ENCODE data around the gene MAN1C1.

GRCh38 chr1:25573591-25573930 is 43.0 kb upstream of the MAN1C1 start:
- TF ChIP-seq REST (IDR thresholded peaks at IDR 0.05; ENCODE audit: borderline replicate concordance) (no peak), SMC3 (conservative IDR thresholded peaks at IDR 0.05; ENCODE audit: poor library complexity) (no peak), POLR2AphosphoS5 (IDR thresholded peaks at IDR 0.05) (no peak), MXI1 (conservative IDR thresholded peaks at IDR 0.05; ENCODE audit: poor library complexity, severe bottlenecking) (no peak), RAD21 (conservative IDR thresholded peaks at IDR 0.05) (no peak)
- TF ChIP-seq, protein P1, sequence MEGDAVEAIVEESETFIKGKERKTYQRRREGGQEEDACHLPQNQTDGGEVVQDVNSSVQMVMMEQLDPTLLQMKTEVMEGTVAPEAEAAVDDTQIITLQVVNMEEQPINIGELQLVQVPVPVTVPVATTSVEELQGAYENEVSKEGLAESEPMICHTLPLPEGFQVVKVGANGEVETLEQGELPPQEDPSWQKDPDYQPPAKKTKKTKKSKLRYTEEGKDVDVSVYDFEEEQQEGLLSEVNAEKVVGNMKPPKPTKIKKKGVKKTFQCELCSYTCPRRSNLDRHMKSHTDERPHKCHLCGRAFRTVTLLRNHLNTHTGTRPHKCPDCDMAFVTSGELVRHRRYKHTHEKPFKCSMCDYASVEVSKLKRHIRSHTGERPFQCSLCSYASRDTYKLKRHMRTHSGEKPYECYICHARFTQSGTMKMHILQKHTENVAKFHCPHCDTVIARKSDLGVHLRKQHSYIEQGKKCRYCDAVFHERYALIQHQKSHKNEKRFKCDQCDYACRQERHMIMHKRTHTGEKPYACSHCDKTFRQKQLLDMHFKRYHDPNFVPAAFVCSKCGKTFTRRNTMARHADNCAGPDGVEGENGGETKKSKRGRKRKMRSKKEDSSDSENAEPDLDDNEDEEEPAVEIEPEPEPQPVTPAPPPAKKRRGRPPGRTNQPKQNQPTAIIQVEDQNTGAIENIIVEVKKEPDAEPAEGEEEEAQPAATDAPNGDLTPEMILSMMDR (IDR thresholded peaks at IDR 0.05; ENCODE audit: poor library complexity, severe bottlenecking), result no peak
